HEK293 (cell line): ENCODE measurements around the gene COL9A2.

Experiments
- CTCF ChIA-PET: fragments of 350-600 bp; formaldehyde crosslinking; extraction: SDS; loops from one replicate; lab custom pipeline; 2021; ENCODE audit warnings: antibody characterized with exemption; lab: Yijun Ruan, JAX
- POLR2A ChIA-PET: fragments of 300-600 bp; formaldehyde crosslinking; extraction: SDS; loops from one replicate; lab custom pipeline; 2020; ENCODE audit warnings: antibody characterized with exemption, inconsistent platforms; lab: Yijun Ruan, JAX
- H3K27ac ChIP-seq: fragments of 200-500 bp; sonication (Bioruptor generic); 2 replicates; pipeline ENCODE4 v1.5.1; 2014; ENCODE audit warnings: low read depth, low read length, control low read depth, inconsistent platforms; ENCODE audit errors: extremely low read depth
- H3K36me3 ChIP-seq, 2 experiments: fragments of 200-500 bp in 1 of 2; sonication (Bioruptor generic) in 1 of 2; 1 replicate in 1 of 2; 2 replicates in 1 of 2; pipeline ENCODE4 v1.5.1; 2014 to 2017; ENCODE audit warnings: inconsistent platforms in 2 of 2, low read length in 2 of 2; ENCODE audit not compliant: control insufficient read depth in 2 of 2, insufficient read depth in 1 of 2
- H3K4me1 ChIP-seq: fragments of 200-500 bp; sonication (Bioruptor generic); 2 replicates; pipeline ENCODE4 v1.5.1; 2014; ENCODE audit warnings: mild to moderate bottlenecking, low read length, inconsistent platforms; ENCODE audit not compliant: control insufficient read depth, insufficient read depth
- H3K4me3 ChIP-seq: 2 replicates; pipeline ENCODE4 v1.5.1; 2011; ENCODE audit warnings: low read depth, mild to moderate bottlenecking, control low read depth, low read length, moderate library complexity
- H3K9me3 ChIP-seq: fragments of 200-500 bp; sonication (Bioruptor generic); 2 replicates; pipeline ENCODE4 v1.5.1; 2014; ENCODE audit warnings: low read depth, low read length, inconsistent platforms; ENCODE audit not compliant: control insufficient read depth, insufficient read depth
- BCL11B ChIP-seq: fragments of 450-650 bp; formaldehyde crosslinking; IDR thresholded peaks from 2 replicates; pipeline ENCODE4 v1.5.1; 2016; ENCODE audit warnings: low read depth, missing biosample characterization, missing genetic modification characterization
- GLIS1 ChIP-seq: fragments of 450-650 bp; formaldehyde crosslinking; IDR thresholded peaks from 2 replicates; pipeline ENCODE4 v1.5.1; 2016; ENCODE audit warnings: missing biosample characterization, missing genetic modification characterization
- KLF10 ChIP-seq: fragments of 450-650 bp; IDR thresholded peaks from 2 replicates; pipeline ENCODE4 v1.5.1; 2018; ENCODE audit warnings: missing biosample characterization, mild to moderate bottlenecking, missing genetic modification characterization
- MEIS1 ChIP-seq: sonication (generic); formaldehyde crosslinking; IDR thresholded peaks from 2 replicates; pipeline ENCODE4 v1.8.1; 2022; ENCODE audit warnings: missing genetic modification reagents, mild to moderate bottlenecking, borderline replicate concordance
- SCRT2 ChIP-seq: fragments of 450-650 bp; formaldehyde crosslinking; IDR thresholded peaks from 2 replicates; pipeline ENCODE4 v1.5.1; 2016; ENCODE audit warnings: missing biosample characterization, missing genetic modification characterization
- TRIM28 ChIP-seq: IDR thresholded peaks from 2 replicates; pipeline ENCODE4 v1.6.1; 2011; ENCODE audit warnings: low read length, control low read depth, borderline replicate concordance
- ZBTB20 ChIP-seq: fragments of 450-650 bp; formaldehyde crosslinking; IDR thresholded peaks from 2 replicates; pipeline ENCODE4 v1.5.1; 2016; ENCODE audit warnings: missing biosample characterization, missing genetic modification characterization
- ZFP41 ChIP-seq: fragments of 450-650 bp; formaldehyde crosslinking; IDR thresholded peaks from 2 replicates; pipeline ENCODE4 v1.5.1; 2016; ENCODE audit warnings: missing biosample characterization, missing genetic modification characterization, borderline replicate concordance
- ZNF112 ChIP-seq: fragments of 450-650 bp; formaldehyde crosslinking; IDR thresholded peaks from 2 replicates; pipeline ENCODE4 v1.5.0; 2017; ENCODE audit warnings: missing biosample characterization, missing genetic modification characterization
- ZNF133 ChIP-seq: fragments of 450-650 bp; formaldehyde crosslinking; IDR thresholded peaks from 2 replicates; pipeline ENCODE4 v1.5.1; 2016; ENCODE audit warnings: missing biosample characterization, missing genetic modification characterization
- ZNF239 ChIP-seq: fragments of 450-650 bp; formaldehyde crosslinking; IDR thresholded peaks from 2 replicates; pipeline ENCODE4 v1.5.1; 2016; ENCODE audit warnings: missing biosample characterization, missing genetic modification characterization
- ZNF48 ChIP-seq: fragments of 450-650 bp; formaldehyde crosslinking; IDR thresholded peaks from 2 replicates; pipeline ENCODE4 v1.5.1; 2016; ENCODE audit warnings: missing biosample characterization, missing genetic modification characterization
- ZNF521 ChIP-seq: fragments of 450-650 bp; formaldehyde crosslinking; IDR thresholded peaks from 2 replicates; pipeline ENCODE4 v1.5.1; 2017; ENCODE audit warnings: missing biosample characterization, mild to moderate bottlenecking, missing genetic modification characterization
- ZNF623 ChIP-seq: fragments of 450-650 bp; formaldehyde crosslinking; IDR thresholded peaks from 2 replicates; pipeline ENCODE4 v1.5.1; 2016; ENCODE audit warnings: missing biosample characterization, missing genetic modification characterization
- ZNF626 ChIP-seq: fragments of 450-650 bp; sonication (Bioruptor Pico); formaldehyde crosslinking; IDR thresholded peaks from 2 replicates; pipeline ENCODE4 v1.5.1; 2018; ENCODE audit warnings: missing biosample characterization, missing genetic modification characterization, inconsistent platforms
- ZNF677 ChIP-seq: fragments of 450-650 bp; IDR thresholded peaks from 2 replicates; pipeline ENCODE4 v1.5.0; 2018; ENCODE audit warnings: missing biosample characterization, mild to moderate bottlenecking, missing genetic modification characterization, moderate library complexity
- TF ChIP-seq, protein P1 (sequence below): fragments of 450-650 bp; formaldehyde crosslinking; IDR thresholded peaks from 2 replicates; pipeline ENCODE4 v1.5.1; 2017; ENCODE audit warnings: missing biosample characterization, missing genetic modification characterization
- TF ChIP-seq, protein P2 (sequence below): fragments of 450-650 bp; formaldehyde crosslinking; IDR thresholded peaks from 2 replicates; pipeline ENCODE4 v1.5.1; 2016; ENCODE audit warnings: missing biosample characterization, missing genetic modification characterization
- TF ChIP-seq, protein P3 (sequence below): fragments of 450-650 bp; formaldehyde crosslinking; IDR thresholded peaks from 2 replicates; pipeline ENCODE4 v1.5.1; 2016; ENCODE audit warnings: missing biosample characterization, missing genetic modification characterization, low read depth

COL9A2 gene

DNA sequence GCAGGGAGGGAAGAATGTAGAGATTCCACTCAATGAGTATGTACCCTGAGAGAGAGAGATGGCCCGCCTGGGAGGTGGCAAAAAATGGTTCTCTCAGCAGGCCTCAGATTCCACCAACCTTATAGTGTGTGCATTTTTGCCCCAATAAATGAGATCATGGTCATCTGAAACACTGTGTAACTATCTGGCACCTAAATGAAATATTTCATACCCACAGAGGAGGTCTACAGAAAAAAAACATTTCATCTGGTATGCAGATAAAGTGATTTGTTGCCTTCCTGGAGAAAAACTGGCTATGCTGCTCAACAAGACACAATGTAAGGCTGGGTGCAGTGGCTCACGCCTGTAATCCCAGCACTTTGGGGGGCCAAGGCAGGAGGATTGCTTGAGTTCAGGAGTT lies 64.5 kb downstream of the COL9A2 start:
- no peaks in the 10 kb centered on the region for H3K36me3 ChIP-seq
- ChIA-PET CTCF (no interaction called here), POLR2A (no interaction called here)
- TF ChIP-seq, protein P1, sequence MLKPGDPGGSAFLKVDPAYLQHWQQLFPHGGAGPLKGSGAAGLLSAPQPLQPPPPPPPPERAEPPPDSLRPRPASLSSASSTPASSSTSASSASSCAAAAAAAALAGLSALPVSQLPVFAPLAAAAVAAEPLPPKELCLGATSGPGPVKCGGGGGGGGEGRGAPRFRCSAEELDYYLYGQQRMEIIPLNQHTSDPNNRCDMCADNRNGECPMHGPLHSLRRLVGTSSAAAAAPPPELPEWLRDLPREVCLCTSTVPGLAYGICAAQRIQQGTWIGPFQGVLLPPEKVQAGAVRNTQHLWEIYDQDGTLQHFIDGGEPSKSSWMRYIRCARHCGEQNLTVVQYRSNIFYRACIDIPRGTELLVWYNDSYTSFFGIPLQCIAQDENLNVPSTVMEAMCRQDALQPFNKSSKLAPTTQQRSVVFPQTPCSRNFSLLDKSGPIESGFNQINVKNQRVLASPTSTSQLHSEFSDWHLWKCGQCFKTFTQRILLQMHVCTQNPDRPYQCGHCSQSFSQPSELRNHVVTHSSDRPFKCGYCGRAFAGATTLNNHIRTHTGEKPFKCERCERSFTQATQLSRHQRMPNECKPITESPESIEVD (tag by site-specific recombination) = no peak
- 0 out of 2 replicates have a peak, but pooled peaks have one; percentile 16 for TF ChIP-seq GLIS1 (tag by site-specific recombination)
- no peaks in the 10 kb centered on the region for H3K4me1 ChIP-seq
- H3K9me3 ChIP-seq = no peaks in the 10 kb centered on the region
- H3K27ac ChIP-seq = no peak overlapping the region
- H3K4me3 ChIP-seq = no peak overlapping the region

DNA sequence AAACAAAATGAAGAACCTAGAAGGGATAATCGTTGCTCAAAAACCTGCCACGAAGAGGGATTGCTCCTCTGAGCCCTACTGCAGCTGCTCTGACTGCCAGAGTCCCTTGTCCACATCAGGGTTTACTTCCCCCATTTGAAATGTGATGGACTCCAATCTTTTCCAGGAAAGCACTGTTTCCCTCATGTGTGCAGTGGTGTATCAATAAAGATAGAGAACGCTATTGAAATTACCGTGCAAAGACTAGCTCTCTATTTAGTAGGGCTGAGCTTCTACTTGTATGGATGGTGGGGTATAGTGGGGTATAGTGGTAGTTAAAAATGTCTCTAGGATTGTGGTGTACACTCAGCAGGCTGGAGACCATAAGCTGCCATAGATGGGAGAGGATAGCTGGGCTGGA lies 65.6 kb downstream of the COL9A2 start:
- H3K9me3 ChIP-seq = no peaks in the 10 kb centered on the region
- H3K4me3 ChIP-seq = no peak overlapping the region
- ChIA-PET POLR2A (no interaction called here), CTCF (no interaction called here)
- no peak for TF ChIP-seq ZNF521
- TF ChIP-seq, protein P2, sequence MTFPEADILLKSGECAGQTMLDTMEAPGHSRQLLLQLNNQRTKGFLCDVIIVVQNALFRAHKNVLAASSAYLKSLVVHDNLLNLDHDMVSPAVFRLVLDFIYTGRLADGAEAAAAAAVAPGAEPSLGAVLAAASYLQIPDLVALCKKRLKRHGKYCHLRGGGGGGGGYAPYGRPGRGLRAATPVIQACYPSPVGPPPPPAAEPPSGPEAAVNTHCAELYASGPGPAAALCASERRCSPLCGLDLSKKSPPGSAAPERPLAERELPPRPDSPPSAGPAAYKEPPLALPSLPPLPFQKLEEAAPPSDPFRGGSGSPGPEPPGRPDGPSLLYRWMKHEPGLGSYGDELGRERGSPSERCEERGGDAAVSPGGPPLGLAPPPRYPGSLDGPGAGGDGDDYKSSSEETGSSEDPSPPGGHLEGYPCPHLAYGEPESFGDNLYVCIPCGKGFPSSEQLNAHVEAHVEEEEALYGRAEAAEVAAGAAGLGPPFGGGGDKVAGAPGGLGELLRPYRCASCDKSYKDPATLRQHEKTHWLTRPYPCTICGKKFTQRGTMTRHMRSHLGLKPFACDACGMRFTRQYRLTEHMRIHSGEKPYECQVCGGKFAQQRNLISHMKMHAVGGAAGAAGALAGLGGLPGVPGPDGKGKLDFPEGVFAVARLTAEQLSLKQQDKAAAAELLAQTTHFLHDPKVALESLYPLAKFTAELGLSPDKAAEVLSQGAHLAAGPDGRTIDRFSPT = no peak
- TF ChIP-seq ZNF48 (tag by site-specific recombination) = no peak
- no peak for TF ChIP-seq MEIS1 (CRISPR knock-in tag)
- no peak for TF ChIP-seq SCRT2
- no peak for TF ChIP-seq ZFP41 (tag by site-specific recombination)
- no peak for TF ChIP-seq ZNF623 (tag by site-specific recombination)
- no peak for TF ChIP-seq KLF10 (tag by site-specific recombination)
- TF ChIP-seq ZNF133 (tag by site-specific recombination) = no peak
- TF ChIP-seq, protein P3, sequence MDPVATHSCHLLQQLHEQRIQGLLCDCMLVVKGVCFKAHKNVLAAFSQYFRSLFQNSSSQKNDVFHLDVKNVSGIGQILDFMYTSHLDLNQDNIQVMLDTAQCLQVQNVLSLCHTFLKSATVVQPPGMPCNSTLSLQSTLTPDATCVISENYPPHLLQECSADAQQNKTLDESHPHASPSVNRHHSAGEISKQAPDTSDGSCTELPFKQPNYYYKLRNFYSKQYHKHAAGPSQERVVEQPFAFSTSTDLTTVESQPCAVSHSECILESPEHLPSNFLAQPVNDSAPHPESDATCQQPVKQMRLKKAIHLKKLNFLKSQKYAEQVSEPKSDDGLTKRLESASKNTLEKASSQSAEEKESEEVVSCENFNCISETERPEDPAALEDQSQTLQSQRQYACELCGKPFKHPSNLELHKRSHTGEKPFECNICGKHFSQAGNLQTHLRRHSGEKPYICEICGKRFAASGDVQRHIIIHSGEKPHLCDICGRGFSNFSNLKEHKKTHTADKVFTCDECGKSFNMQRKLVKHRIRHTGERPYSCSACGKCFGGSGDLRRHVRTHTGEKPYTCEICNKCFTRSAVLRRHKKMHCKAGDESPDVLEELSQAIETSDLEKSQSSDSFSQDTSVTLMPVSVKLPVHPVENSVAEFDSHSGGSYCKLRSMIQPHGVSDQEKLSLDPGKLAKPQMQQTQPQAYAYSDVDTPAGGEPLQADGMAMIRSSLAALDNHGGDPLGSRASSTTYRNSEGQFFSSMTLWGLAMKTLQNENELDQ (tag by site-specific recombination) = no peak
- TF ChIP-seq TRIM28 = no peak
- no peak for TF ChIP-seq ZNF626
- TF ChIP-seq ZBTB20 (tag by site-specific recombination) = no peak
- no peak for TF ChIP-seq ZNF112 (tag by site-specific recombination)
- no peak for TF ChIP-seq BCL11B (tag by site-specific recombination)
- no peak for TF ChIP-seq ZNF677
- no peak for TF ChIP-seq ZNF239 (tag by site-specific recombination)
- H3K4me1 ChIP-seq = no peaks in the 10 kb centered on the region
- H3K36me3 ChIP-seq = no peaks in the 10 kb centered on the region
- H3K27ac ChIP-seq = no peak overlapping the region
